C1 segment of cervical spinal cord (tissue), 14 donors: Measurements from ENCODE around the gene HERC5.
"Not testable (repeated sequence)": the region's sequence is repeated elsewhere in the genome, so short reads cannot be mapped to it uniquely, and the experiment has no call there.

Experiments
- DNase-seq, 14 donors: peaks; one replicate each; lab custom pipeline; 2025; lab: John Stamatoyannopoulos, UW

The HERC5 gene

GRCh38 chr4:88456670-88457306 lies at the start of gene HERC5:
TSS of gene HERC5 (plus strand) at chr4:88457119. CDS start at chr4:88457270, 151 bp downstream.
- DNase-seq = peak; percentile 3 to 90 (median 82)

DNA sequence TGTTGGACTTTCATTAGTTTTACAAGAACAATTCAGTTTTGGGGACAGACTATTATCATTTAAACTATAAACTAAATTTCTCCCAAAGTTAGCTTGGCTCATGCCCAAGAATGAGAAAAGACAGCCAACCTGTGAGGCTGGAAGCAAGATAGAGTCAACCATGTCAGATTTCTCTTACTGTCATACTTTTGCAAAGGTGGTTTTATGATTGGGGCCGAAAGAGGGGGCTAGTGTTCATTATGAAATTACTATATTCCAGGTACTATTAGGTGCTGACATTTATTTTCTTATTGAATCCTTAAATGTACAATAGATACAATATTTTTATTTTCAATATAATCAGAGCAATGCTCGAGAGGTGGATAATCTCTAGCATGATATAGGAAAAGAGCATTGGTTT lies 47.7 kb upstream of the HERC5 start:
- no peak for DNase-seq

DNA sequence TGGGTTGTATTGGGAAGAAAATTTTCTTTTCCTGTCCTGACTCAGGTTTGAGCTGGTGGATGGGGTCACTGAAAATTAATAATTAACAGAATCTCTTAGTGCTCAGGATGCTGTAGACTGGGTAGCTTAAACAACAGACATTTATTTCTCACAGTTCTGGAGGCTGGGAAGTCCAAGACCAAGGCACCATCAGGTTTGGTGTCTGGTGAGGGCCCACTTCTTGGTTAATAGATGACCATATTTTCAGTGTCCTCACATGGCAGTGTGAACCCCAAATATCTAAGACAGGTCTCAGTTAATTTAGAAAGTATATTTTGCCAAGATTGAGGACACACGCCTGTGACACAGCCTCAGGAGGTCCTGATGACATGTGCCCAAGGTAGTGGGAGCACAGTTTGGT lies 47.1 kb upstream of the HERC5 start:
- DNase-seq = no peak

GRCh38 chr4:88411491-88412096 lies 45.3 kb upstream of the HERC5 start:
- no peak for DNase-seq

DNA sequence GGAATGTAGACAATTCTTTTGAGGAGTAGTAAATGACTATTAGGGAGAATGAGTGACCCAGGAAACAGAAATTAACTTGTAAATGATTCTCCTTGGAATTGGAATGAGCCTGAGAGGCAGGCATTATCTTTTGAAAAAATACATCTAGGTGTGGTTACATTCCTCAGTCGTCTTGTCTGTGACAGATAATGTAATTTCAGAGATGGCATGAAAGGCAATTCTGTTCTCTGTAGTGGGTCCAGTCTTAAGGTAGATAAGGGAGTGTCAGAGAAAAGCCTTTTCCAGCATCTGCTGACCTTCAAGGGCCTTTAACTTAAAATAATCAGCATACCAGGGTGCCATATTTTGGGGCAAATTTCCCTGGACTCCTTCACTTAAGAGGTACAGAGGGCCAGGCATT lies 43.1 kb upstream of the HERC5 start:
- no peak for DNase-seq

- no peak for DNase-seq
Measured at GRCh38 chr4:88414755-88415154, 42.2 kb upstream of the HERC5 start.

DNA sequence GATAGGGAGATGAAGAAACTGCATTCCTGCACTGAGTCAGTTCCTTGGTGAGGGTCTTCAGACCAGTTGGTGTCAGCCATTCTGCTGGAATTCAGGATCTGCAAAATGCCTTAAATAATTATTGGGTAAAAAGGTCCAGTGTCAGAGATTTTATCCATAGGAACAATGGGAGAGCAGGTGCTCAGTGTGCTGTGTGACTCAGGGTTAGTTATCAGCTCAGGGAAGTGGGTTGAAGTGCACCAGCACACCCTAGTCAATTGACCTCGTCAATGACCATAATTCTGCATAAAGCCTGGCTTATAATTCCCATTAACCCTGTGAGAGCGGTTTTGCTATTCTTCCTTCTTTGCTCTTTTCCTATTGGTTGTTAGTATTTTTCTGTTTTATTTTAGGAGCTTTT lies 40.9 kb upstream of the HERC5 start:
- no peak for DNase-seq

GRCh38 chr4:88418411-88418810 lies 38.5 kb upstream of the HERC5 start:
- DNase-seq = no peak

DNA sequence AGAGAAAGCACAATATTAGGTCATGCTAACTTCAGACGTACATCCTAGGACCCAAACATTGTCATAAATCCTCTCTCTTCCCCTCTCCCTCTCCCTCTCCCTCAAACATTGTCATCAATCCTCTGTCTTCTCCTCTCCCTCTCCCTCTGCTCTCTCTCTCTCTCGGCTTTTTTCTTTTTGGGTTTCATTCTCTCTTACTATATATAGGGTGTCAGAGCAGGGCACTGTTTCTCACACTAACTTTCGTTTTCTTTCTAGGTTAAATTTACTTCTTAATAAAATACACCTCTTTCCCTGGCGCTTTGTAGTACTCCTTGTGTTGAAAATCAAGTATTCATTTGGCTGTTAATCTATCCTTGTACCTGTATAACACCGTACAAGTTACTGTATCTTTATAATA lies 37.0 kb upstream of the HERC5 start:
- DNase-seq = no peak

DNA sequence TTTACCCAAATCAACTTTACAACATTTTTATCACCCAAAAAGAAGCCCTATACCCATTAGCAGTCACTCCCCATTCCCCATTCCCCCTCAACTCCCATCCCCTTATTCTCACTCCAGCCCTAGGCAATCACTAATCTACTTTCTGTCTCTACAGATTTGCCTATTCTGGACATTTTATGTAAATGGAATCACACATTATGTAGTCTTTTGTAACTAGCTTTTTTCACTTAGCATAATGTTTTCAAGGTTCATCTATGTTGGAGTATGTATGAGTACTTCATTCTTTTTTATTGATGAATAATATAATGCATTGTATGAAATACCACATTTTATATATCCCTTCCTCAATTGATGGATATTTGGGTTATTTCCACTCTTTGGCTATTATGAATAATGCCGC lies 36.1 kb upstream of the HERC5 start:
- DNase-seq = no peak

- DNase-seq = no peak
Measured at GRCh38 chr4:88422403-88422802, 34.5 kb upstream of the HERC5 start.

GRCh38 chr4:88429401-88429800 lies 27.5 kb upstream of the HERC5 start:
- DNase-seq = no peak

DNA sequence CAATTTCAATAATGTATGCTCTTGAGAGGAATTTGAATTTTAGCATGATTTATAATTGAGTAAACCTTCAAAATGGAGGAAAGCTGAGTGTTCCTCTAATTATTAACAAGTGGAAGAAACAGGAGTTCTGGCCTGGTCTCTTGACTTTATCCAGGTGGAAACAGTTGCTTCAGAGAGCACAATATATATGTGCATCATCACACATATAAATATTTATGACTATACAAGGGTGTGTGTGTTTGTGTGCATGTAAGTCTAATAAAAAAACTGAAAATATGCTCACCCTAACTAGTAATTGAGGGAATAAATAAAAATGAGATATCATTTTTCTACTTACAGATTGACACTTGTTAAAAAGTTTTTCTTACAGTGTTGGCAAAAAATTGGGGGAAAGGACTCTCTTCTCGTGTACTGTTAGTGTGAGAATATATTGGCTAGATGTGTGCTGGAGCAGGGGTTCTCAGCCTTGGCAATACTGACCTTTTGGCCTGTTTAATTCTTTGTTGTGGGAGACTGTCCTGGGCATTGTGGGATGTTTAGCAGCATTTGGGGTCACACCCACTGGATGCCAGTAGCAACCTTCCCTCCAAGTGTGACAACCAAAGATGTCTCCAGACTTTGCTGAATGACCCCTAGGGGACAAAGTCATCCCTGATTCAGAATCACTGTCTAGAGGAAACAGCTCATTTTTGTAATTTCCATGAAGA lies 20.8 kb upstream of the HERC5 start:
- DNase-seq = no peak

GRCh38 chr4:88437873-88438272 lies 19.0 kb upstream of the HERC5 start:
- DNase-seq = not testable (repeated sequence)

DNA sequence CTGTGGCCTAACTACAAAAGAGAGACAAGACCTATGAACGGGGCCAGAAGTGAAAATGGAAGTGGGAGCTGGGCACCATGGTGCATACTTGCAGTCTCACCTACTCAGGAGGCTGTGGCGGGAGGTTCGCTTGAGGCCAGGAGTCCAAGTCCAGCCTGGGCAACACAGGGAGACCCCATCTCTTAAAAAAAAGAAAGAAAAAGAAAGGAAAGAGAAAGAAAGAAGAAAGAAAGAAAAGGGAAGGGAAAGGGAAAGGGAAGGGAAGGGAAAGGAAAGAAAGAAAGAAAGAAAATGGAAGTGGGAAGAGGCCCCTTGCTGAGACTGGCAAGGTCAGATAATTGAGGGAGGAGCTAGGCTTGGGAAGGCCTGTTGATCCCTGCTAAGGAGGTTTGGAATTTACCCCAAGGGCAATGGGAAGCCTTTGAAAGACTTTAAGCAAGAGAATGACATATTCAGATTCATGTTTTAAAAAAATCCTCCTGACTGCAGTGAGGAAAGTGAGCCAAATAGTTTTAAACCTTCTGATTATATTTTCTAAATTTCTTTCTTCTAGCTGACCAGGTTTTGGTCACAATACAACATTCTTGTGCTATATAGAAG lies 17.7 kb upstream of the HERC5 start:
- no peak for DNase-seq

GRCh38 chr4:88440146-88440545 lies 16.8 kb upstream of the HERC5 start:
- no peak for DNase-seq

DNA sequence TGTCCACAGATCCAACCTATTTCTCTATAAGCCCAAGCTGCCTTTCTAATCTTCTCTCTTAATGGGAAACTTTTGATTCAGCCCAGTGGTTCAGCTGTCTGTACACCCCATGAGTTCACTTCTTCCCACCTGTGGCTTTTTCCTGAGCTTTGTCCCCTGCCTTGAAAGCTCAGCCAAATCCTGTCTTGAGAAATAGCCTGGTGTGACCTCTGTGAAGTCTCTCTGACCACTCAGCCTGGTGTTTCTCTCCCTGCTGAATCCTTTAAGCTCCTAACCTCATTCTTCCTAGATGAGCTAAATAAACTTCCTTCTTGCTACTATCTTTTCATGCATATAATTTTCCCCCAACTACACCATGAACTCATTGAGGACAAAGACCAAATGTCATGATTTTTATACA lies 15.2 kb upstream of the HERC5 start:
- DNase-seq = no peak

DNA sequence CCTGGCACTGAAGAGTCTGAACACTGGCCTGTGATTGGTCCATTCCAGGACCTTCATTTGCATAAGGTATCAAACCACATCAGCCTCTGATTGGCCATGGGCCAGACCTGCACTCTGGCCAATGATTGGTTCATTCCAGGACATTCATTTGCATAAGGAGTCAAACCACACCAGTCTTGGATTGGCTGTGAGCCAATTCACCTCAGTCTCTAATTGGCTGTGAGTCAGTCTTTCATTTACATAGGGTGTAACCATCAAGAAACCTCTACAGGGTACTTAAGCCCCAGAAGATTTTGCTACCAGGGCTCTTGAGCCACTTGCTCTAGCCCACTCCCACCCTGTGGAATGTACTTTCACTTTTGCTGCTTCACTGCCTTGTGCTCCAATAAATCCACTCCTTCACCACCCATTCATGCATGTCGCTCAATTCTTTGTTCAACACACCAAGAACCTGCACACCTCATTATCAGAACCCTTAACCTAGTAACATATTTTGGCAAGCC lies 14.2 kb upstream of the HERC5 start:
- DNase-seq = no peak

- DNase-seq = no peak
Measured at GRCh38 chr4:88443486-88443885, 13.4 kb upstream of the HERC5 start.

DNA sequence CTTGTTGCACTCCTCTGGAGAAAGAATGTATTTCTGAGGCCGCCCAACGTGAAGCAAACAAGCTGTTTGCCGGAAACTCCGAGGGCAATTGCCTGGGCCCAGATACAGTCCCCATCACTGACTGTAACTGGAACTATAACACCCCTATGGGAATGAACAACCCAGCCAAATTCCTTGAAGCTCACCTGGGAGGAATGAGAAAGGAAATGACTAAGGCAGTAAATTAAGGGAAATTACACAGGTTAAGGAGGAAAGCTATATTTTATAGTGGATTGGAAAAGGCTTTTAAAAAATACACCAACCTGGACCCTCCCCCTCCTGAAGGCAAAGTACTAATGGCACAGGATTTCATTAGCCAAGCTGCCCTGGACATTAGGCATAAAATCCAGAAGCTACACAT lies 11.7 kb upstream of the HERC5 start:
- DNase-seq = no peak

- no peak for DNase-seq
Measured at GRCh38 chr4:88446124-88446523, 10.8 kb upstream of the HERC5 start.

GRCh38 chr4:88447371-88448095 lies 9.4 kb upstream of the HERC5 start:
- no peak for DNase-seq
